HG03521 (cell line): ENCODE results near the gene ANKS3.
"Not testable (repeated sequence)": the region's sequence is repeated elsewhere in the genome, so short reads cannot be mapped to it uniquely, and the experiment has no call there.

Experiments used
- ATAC-seq: cut with Tn5 transposase; IDR thresholded peaks from one replicate; pipeline ENCODE4 v1.9.1; 2021; ENCODE audit warnings: mild to moderate bottlenecking, moderate library complexity; ENCODE audit not compliant: unreplicated experiment

ANKS3 gene

GRCh38 chr16:4760221-4760910, 26.3 kb upstream of the ANKS3 start:
- ATAC-seq: no peak

- no peak for ATAC-seq
These were observed 21.6 kb upstream of the ANKS3 start for GRCh38 chr16:4755687-4756086.

- ATAC-seq: no peak
These were observed 20.8 kb upstream of the ANKS3 start for GRCh38 chr16:4754865-4755264.

- no peak for ATAC-seq
These were observed 19.2 kb upstream of the ANKS3 start for GRCh38 chr16:4753227-4753626.

GRCh38 chr16:4752351-4753100, 18.5 kb upstream of the ANKS3 start:
- ATAC-seq: no peak

GRCh38 chr16:4750896-4751295, 16.8 kb upstream of the ANKS3 start:
- no peak for ATAC-seq

- no peak for ATAC-seq
These were observed 15.7 kb upstream of the ANKS3 start for GRCh38 chr16:4749700-4750257.

GRCh38 chr16:4748682-4749411, 14.8 kb upstream of the ANKS3 start:
- ATAC-seq: no peak

GRCh38 chr16:4747906-4748681, 14.0 kb upstream of the ANKS3 start:
- ATAC-seq: no peak

- ATAC-seq: no peak
These were observed 13.0 kb upstream of the ANKS3 start for GRCh38 chr16:4746991-4747574.

- ATAC-seq: no peak
These were observed 12.1 kb upstream of the ANKS3 start for GRCh38 chr16:4746215-4746614.

GRCh38 chr16:4745274-4745569, 11.2 kb upstream of the ANKS3 start:
- ATAC-seq: no peak

- ATAC-seq: no peak
These were observed 10.6 kb upstream of the ANKS3 start for GRCh38 chr16:4744555-4745273.

- ATAC-seq: no peak
These were observed 9.3 kb upstream of the ANKS3 start for GRCh38 chr16:4743226-4743878.

- ATAC-seq: not testable (repeated sequence)
These were observed 4.3 kb upstream of the ANKS3 start for GRCh38 chr16:4738370-4738769.

GRCh38 chr16:4737545-4737944, 3.5 kb upstream of the ANKS3 start:
- ATAC-seq: no peak

- no peak for ATAC-seq
These were observed 2.5 kb upstream of the ANKS3 start for GRCh38 chr16:4736546-4736945.

GRCh38 chr16:4734730-4735535, 862 bp upstream of the ANKS3 start:
- ATAC-seq: peak; percentile 53

GRCh38 chr16:4733747-4734062, 366 bp downstream of the ANKS3 start:
- peak; percentile 1 for ATAC-seq
